Measurements from ENCODE around the gene ALDH3A1. TPM values are rescaled to one million over a fixed set of nuclear protein-coding genes. Genes with fewer than 3 reads are reported as not detected.

ALDH3A1 gene
- total RNA-seq, 1 experiment from 2014 or later, result 30.1 TPM

GRCh38 chr17:19707728-19708221 lies 40.3 kb downstream of the ALDH3A1 start:
- TF ChIP-seq EZH2 (IDR thresholded peaks at IDR 0.05; ENCODE audit: low read length, unreplicated experiment) (no peak), EZH2phosphoT487 (IDR thresholded peaks at IDR 0.05; ENCODE audit: borderline replicate concordance, low read length) (no peak)
- TF ChIP-seq, protein P1, sequence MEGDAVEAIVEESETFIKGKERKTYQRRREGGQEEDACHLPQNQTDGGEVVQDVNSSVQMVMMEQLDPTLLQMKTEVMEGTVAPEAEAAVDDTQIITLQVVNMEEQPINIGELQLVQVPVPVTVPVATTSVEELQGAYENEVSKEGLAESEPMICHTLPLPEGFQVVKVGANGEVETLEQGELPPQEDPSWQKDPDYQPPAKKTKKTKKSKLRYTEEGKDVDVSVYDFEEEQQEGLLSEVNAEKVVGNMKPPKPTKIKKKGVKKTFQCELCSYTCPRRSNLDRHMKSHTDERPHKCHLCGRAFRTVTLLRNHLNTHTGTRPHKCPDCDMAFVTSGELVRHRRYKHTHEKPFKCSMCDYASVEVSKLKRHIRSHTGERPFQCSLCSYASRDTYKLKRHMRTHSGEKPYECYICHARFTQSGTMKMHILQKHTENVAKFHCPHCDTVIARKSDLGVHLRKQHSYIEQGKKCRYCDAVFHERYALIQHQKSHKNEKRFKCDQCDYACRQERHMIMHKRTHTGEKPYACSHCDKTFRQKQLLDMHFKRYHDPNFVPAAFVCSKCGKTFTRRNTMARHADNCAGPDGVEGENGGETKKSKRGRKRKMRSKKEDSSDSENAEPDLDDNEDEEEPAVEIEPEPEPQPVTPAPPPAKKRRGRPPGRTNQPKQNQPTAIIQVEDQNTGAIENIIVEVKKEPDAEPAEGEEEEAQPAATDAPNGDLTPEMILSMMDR (conservative IDR thresholded peaks at IDR 0.05; ENCODE audit: low read depth, low read length), result no peak
- POLR2A ChIA-PET (ENCODE audit: unreplicated experiment), result no interaction called here
- no peaks in the 10 kb centered on the region for H3K9me2 ChIP-seq (replicated peaks; ENCODE audit: low read length)
- no peaks in the 10 kb centered on the region for H3F3A ChIP-seq (ENCODE audit: low read length, unreplicated experiment)
- intact Hi-C loops (cut with micrococcal nuclease), result no loop called here
- no peaks in the 10 kb centered on the region for H3K27me3 ChIP-seq (ENCODE audit: low read length)
- no peak overlapping the region for H3K4me2 ChIP-seq (ENCODE audit: low read length)
- no peak overlapping the region for H2AFZ ChIP-seq (ENCODE audit: low read length)
- H3K4me3 ChIP-seq (ENCODE audit: low read length), result no peak overlapping the region
- no TSS peak for BruUV-seq (replicated peaks)
- H3K79me2 ChIP-seq (ENCODE audit: low read length), result no peaks in the 10 kb centered on the region
- H3K4me1 ChIP-seq (ENCODE audit: insufficient read depth, low read length), result no peaks in the 10 kb centered on the region
- no peaks in the 10 kb centered on the region for H3K36me3 ChIP-seq (ENCODE audit: low read depth, low read length)
- DNase-seq (no peak), ATAC-seq (no peak)
- no peaks in the 10 kb centered on the region for H4K20me1 ChIP-seq (ENCODE audit: low read length)
- H3K27ac ChIP-seq (ENCODE audit: low read length), result no peak overlapping the region
- CTCF ChIA-PET, result no interaction called here
- H3K9ac ChIP-seq (ENCODE audit: low read length), result no peak overlapping the region
- H3K9me3 ChIP-seq (ENCODE audit: low read length), result no peaks in the 10 kb centered on the region

- POLR2A ChIA-PET (ENCODE audit: unreplicated experiment), result no interaction called here
- H4K20me1 ChIP-seq (ENCODE audit: low read length), result no peaks in the 10 kb centered on the region
- no peak overlapping the region for H3K27ac ChIP-seq (ENCODE audit: low read length)
- no peak overlapping the region for H2AFZ ChIP-seq (ENCODE audit: low read length)
- H3F3A ChIP-seq (ENCODE audit: low read length, unreplicated experiment), result no peaks in the 10 kb centered on the region
- H3K9me2 ChIP-seq (replicated peaks; ENCODE audit: low read length), result no peaks in the 10 kb centered on the region
- ATAC-seq (no peak), DNase-seq (no peak)
- no peaks in the 10 kb centered on the region for H3K36me3 ChIP-seq (ENCODE audit: low read depth, low read length)
- no peaks in the 10 kb centered on the region for H3K27me3 ChIP-seq (ENCODE audit: low read length)
- no peak overlapping the region for H3K9ac ChIP-seq (ENCODE audit: low read length)
- H3K4me3 ChIP-seq (ENCODE audit: low read length), result no peak overlapping the region
- H3K4me2 ChIP-seq (ENCODE audit: low read length), result no peak overlapping the region
- H3K4me1 ChIP-seq (ENCODE audit: insufficient read depth, low read length), result no peaks in the 10 kb centered on the region
- BruUV-seq (replicated peaks), result no TSS peak
- TF ChIP-seq, protein P1 (conservative IDR thresholded peaks at IDR 0.05; ENCODE audit: low read depth, low read length), result no peak
- no peak for TF ChIP-seq EZH2 (IDR thresholded peaks at IDR 0.05; ENCODE audit: low read length, unreplicated experiment)
- no peak for TF ChIP-seq EZH2phosphoT487 (IDR thresholded peaks at IDR 0.05; ENCODE audit: borderline replicate concordance, low read length)
- H3K79me2 ChIP-seq (ENCODE audit: low read length), result no peaks in the 10 kb centered on the region
- H3K9me3 ChIP-seq (ENCODE audit: low read length), result no peaks in the 10 kb centered on the region
- intact Hi-C loops (cut with micrococcal nuclease), result no loop called here
- CTCF ChIA-PET, result no interaction called here
Observed at GRCh38 chr17:19706791-19707727, 41.0 kb downstream of the ALDH3A1 start.
